HepG2 (cell line): ENCODE data around the gene CAND1. TPM values are rescaled to one million over a fixed set of nuclear protein-coding genes. Genes with fewer than 3 reads are reported as not detected.
A peak's percentile ranks its signal among the peaks of the same experiment; 100 is the strongest.

Source experiments
- HOXA5 ChIP-seq: sonication (generic); formaldehyde crosslinking; IDR thresholded peaks from 2 replicates; pipeline ENCODE4 v1.4.0; 2020; ENCODE audit warnings: missing genetic modification reagents
- IRF1 ChIP-seq: sonication (generic); formaldehyde crosslinking; IDR thresholded peaks from 2 replicates; pipeline ENCODE4 v1.4.0; 2020; ENCODE audit warnings: low read depth, mild to moderate bottlenecking, missing genetic modification reagents
- MIXL1 ChIP-seq: IDR thresholded peaks from 2 replicates; pipeline ENCODE4 v1.6.1; 2016
- NCOA2 ChIP-seq: sonication (generic); formaldehyde crosslinking; IDR thresholded peaks from 2 replicates; pipeline ENCODE4 v1.8.0; 2022; ENCODE audit warnings: inconsistent platforms
- SUZ12 ChIP-seq: fragments of 150-350 bp; IDR thresholded peaks from 2 replicates; pipeline ENCODE4 v1.6.1; 2014; ENCODE audit warnings: low read depth, low read length
- TGIF2 ChIP-seq: IDR thresholded peaks from 2 replicates; pipeline ENCODE4 v1.6.1; 2016; ENCODE audit warnings: control low read depth, missing compliant biosample characterization
- YY1 ChIP-seq: IDR thresholded peaks from 2 replicates; pipeline ENCODE4 v1.6.1; 2011; ENCODE audit warnings: low read length, low read depth, moderate library complexity, mild to moderate bottlenecking; ENCODE audit not compliant: insufficient read depth, insufficient replicate concordance
- ZBTB40 ChIP-seq, 2 experiments: fragments of 450-650 bp in 1 of 2; sonication (generic) in 1 of 2; formaldehyde crosslinking in 1 of 2; IDR thresholded peaks; 2 replicates each; pipeline versions ENCODE4 v1.6.1 to v1.8.0; 2016 to 2022; ENCODE audit warnings: antibody characterized with exemption in 1 of 2, mild to moderate bottlenecking in 1 of 2, missing genetic modification reagents in 1 of 2
- ZNF282 ChIP-seq: fragments of 450-650 bp; IDR thresholded peaks from 2 replicates; pipeline ENCODE4 v1.6.1; 2018; ENCODE audit not compliant: partially characterized antibody
- ZSCAN12 ChIP-seq: sonication (generic); formaldehyde crosslinking; IDR thresholded peaks from 2 replicates; pipeline ENCODE4 v1.9.0; 2021; ENCODE audit warnings: mild to moderate bottlenecking, missing genetic modification reagents
- polyA plus RNA-seq, 8 experiments: library from polyadenylated mRNA; depleted of rRNA in 3 of 8; stranded (reverse) in 7 of 8; unstranded in 1 of 8; fragments of >200 nt; fragmentation: Illumina TruSeq in 4 of 8; extraction: Trizol in 4 of 8; gene quantifications; 2 replicates each; pipeline versions ENCODE4 v1.2.1 to v1.2.3, GENCODE V29; 2011 to 2016; ENCODE audit warnings: low read depth in 4 of 8, missing spikeins in 1 of 8, mixed read lengths in 1 of 8; ENCODE audit not compliant: insufficient read depth in 1 of 8
- total RNA-seq, 5 experiments: library from RNA; depleted of rRNA; stranded (reverse); fragments of >200 nt; fragmentation: Illumina TruSeq; extraction: Trizol; gene quantifications; 2 replicates each; pipeline ENCODE4 v1.2.3, GENCODE V29; 2016; ENCODE audit warnings: low read depth in 1 of 5
- TF ChIP-seq, protein P1 (sequence below): IDR thresholded peaks from 2 replicates; pipeline ENCODE4 v1.6.1; 2016; ENCODE audit warnings: missing biosample characterization, missing genetic modification reagents, low read depth
- TF ChIP-seq, protein P2 (sequence below): sonication (generic); formaldehyde crosslinking; IDR thresholded peaks from 2 replicates; pipeline ENCODE4 v1.5.0; 2020; ENCODE audit warnings: mild to moderate bottlenecking, low read depth, missing genetic modification reagents, borderline replicate concordance
- TF ChIP-seq, protein P3 (sequence below): sonication (generic); formaldehyde crosslinking; IDR thresholded peaks from 2 replicates; pipeline ENCODE4 v1.5.0; 2020; ENCODE audit warnings: mild to moderate bottlenecking, missing genetic modification reagents, borderline replicate concordance
- TF ChIP-seq, protein P4 (sequence below): sonication (generic); formaldehyde crosslinking; conservative IDR thresholded peaks from 2 replicates; pipeline ENCODE4 v1.4.0; 2020; ENCODE audit warnings: missing genetic modification reagents

The CAND1 gene
- total and polyA plus RNA-seq, 2 of the 13 experiments (the other 11 are each of a cell fraction or from before 2014, with no cell fraction given): 56.2 to 138 TPM

- TF ChIP-seq, protein P1, sequence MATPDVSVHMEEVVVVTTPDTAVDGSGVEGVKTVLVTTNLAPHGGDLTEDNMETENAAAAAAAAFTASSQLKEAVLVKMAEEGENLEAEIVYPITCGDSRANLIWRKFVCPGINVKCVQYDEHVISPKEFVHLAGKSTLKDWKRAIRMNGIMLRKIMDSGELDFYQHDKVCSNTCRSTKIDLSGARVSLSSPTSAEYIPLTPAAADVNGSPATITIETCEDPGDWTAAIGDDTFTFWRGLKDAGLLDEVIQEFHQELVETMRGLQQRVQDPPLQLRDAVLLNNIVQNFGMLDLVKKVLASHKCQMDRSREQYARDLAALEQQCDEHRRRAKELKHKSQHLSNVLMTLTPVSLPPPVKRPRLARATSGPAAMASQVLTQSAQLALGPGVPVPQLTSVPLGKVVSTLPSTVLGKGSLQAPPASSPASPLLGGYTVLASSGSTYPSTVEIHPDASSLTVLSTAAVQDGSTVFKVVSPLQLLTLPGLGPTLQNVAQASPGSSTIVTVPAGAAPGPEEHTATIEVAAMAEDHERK: no peak
- no peak for TF ChIP-seq ZSCAN12 (CRISPR knock-in tag)
- no peak for TF ChIP-seq TGIF2 (CRISPR knock-in tag)
- TF ChIP-seq ZBTB40 (IDR thresholded peaks at IDR 0.05): no peak
- TF ChIP-seq ZBTB40 (CRISPR knock-in tag; IDR thresholded peaks at IDR 0.05): no peak
- TF ChIP-seq YY1: no peak
- TF ChIP-seq MIXL1 (CRISPR knock-in tag): peak; percentile 23; the same call in 1 of the 2 replicates
- TF ChIP-seq, protein P2, sequence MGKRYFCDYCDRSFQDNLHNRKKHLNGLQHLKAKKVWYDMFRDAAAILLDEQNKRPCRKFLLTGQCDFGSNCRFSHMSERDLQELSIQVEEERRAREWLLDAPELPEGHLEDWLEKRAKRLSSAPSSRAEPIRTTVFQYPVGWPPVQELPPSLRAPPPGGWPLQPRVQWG (CRISPR knock-in tag): no peak
- TF ChIP-seq, protein P3, sequence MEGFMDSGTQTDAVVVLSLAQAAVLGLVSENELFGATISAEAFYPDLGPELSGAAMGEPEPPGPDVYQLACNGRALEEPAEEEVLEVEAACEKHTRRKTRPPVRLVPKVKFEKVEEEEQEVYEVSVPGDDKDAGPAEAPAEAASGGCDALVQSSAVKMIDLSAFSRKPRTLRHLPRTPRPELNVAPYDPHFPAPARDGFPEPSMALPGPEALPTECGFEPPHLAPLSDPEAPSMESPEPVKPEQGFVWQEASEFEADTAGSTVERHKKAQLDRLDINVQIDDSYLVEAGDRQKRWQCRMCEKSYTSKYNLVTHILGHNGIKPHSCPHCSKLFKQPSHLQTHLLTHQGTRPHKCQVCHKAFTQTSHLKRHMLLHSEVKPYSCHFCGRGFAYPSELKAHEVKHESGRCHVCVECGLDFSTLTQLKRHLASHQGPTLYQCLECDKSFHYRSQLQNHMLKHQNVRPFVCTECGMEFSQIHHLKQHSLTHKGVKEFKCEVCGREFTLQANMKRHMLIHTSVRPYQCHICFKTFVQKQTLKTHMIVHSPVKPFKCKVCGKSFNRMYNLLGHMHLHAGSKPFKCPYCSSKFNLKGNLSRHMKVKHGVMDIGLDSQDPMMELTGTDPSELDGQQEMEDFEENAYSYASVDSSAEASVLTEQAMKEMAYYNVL (CRISPR knock-in tag): no peak
- no peak for TF ChIP-seq IRF1 (CRISPR knock-in tag)
- TF ChIP-seq HOXA5 (CRISPR knock-in tag): no peak
- TF ChIP-seq NCOA2 (CRISPR knock-in tag): no peak
- TF ChIP-seq, protein P4, sequence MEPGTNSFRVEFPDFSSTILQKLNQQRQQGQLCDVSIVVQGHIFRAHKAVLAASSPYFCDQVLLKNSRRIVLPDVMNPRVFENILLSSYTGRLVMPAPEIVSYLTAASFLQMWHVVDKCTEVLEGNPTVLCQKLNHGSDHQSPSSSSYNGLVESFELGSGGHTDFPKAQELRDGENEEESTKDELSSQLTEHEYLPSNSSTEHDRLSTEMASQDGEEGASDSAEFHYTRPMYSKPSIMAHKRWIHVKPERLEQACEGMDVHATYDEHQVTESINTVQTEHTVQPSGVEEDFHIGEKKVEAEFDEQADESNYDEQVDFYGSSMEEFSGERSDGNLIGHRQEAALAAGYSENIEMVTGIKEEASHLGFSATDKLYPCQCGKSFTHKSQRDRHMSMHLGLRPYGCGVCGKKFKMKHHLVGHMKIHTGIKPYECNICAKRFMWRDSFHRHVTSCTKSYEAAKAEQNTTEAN (CRISPR knock-in tag): peak; percentile 96
- TF ChIP-seq SUZ12: no peak
- TF ChIP-seq ZNF282: no peak
These were observed 6.3 kb downstream of the CAND1 start (continued) for GRCh38 chr12:67275380-67275913.
